Kidney (tissue), 14 donors: ENCODE data around the gene MRPL34. TPM values are rescaled to one million over a fixed set of nuclear protein-coding genes. Genes with fewer than 3 reads are reported as not detected.
A peak's percentile ranks its signal among the peaks of the same experiment; 100 is the strongest.

Experiments
- DNase-seq, 5 donors: peaks; one replicate each; pipeline ENCODE4 v3.0.0-alpha.2; 2013 to 2020
- FAIRE-seq: peaks from 2 replicates; lab custom pipeline; 2012; peaks lifted over from hg19 to GRCh38; lab: Jason Lieb, UNC
- H3K27ac ChIP-seq, 2 donors: one replicate each; pipeline ENCODE4 v1.7.0; 2013; ENCODE audit warnings: low read depth in 2 of 2, low read length in 2 of 2, inconsistent platforms in 1 of 2
- H3K27me3 ChIP-seq: one replicate; pipeline ENCODE4 v1.7.1; 2013; ENCODE audit warnings: low read length, inconsistent platforms; ENCODE audit not compliant: control insufficient read depth, insufficient read depth
- H3K36me3 ChIP-seq, 3 donors: one replicate each; pipeline versions ENCODE4 v1.7.0 to v1.7.1; 2013; ENCODE audit warnings: low read length in 3 of 3, control low read depth in 1 of 3, inconsistent platforms in 1 of 3; ENCODE audit not compliant: insufficient read depth in 3 of 3, control insufficient read depth in 2 of 3
- H3K4me1 ChIP-seq, 3 donors: one replicate each; pipeline versions ENCODE4 v1.7.0 to v1.7.1; 2013; ENCODE audit warnings: low read length in 3 of 3, inconsistent platforms in 1 of 3, low read depth in 1 of 3; ENCODE audit not compliant: control insufficient read depth in 2 of 3, insufficient read depth in 2 of 3
- H3K4me3 ChIP-seq, 3 donors: one replicate each; pipeline versions ENCODE4 v1.7.0 to v1.8.1; 2013; ENCODE audit warnings: low read length in 3 of 3, control low read depth in 1 of 3, inconsistent platforms in 1 of 3
- H3K9ac ChIP-seq, 3 donors: one replicate each; pipeline versions ENCODE4 v1.7.0 to v1.7.1; 2013; ENCODE audit warnings: low read length in 3 of 3, control low read depth in 1 of 3, inconsistent platforms in 1 of 3
- H3K9me3 ChIP-seq, 3 donors: one replicate each; pipeline versions ENCODE4 v1.7.0 to v1.7.1; 2013; ENCODE audit warnings: low read length in 3 of 3, control low read depth in 1 of 3, inconsistent platforms in 1 of 3; ENCODE audit not compliant: control insufficient read depth in 2 of 3, insufficient read depth in 1 of 3
- intact Hi-C: fragments of 100-400 bp; cut with DNase I; formaldehyde crosslinking; loops from one replicate; pipeline ENCODE4 v1.11.1; 2022
- polyA plus RNA-seq: library from polyadenylated mRNA; stranded (reverse); fragments of 350-450 nt; fragmentation: Illumina TruSeq; extraction: RNeasy Lipid Tissue Mini Kit (QIAGEN cat#74804); gene quantifications from one replicate; pipeline ENCODE4 v1.2.3, GENCODE V29; 2014; ENCODE audit warnings: low read depth, low replicate concordance; ENCODE audit not compliant: insufficient read depth
- total RNA-seq: library from RNA; stranded (reverse); fragmentation: NEBNext Ultra II Directional; extraction: Animal tissue kit (Norgen Biotek cat#: 25700); gene quantifications from one replicate; pipeline ENCODE4 v1.2.1, GENCODE V29; 2021
- TF ChIP-seq, protein P1 (sequence below): IDR thresholded peaks from 3 replicates; pipeline ENCODE4 v1.5.1; 2012; ENCODE audit warnings: mild to moderate bottlenecking, moderate library complexity, borderline replicate concordance; ENCODE audit not compliant: insufficient read depth; ENCODE audit errors: extremely low read depth
- donor health status: control.
- donor health status: control.
- donor health status: control.
- donor health status: control.
- donor health status: control.
- donor health status: DM: yes; HTN: yes; CAD: no.
- donor health status: Normal renal cell carcinoma (clear cell type).

MRPL34 gene
- total and polyA plus RNA-seq, 2 donors from 2014 or later, result 59.3 to 369 TPM

GRCh38 chr19:17275441-17276175 is 30.1 kb upstream of the MRPL34 start:
- intact Hi-C loops, result no loop called here
- Histone ChIP-seq H3K9me3 (no peaks in the 10 kb centered on the region), H3K27ac (no peak overlapping the region), H3K9ac (no peak overlapping the region), H3K4me3 (no peak overlapping the region), H3K36me3 (peaks cover 2 to 33% (median 3%) of the 10 kb centered on the region in 3 donors), H3K4me1 (no peaks in the 10 kb centered on the region), H3K27me3 (no peaks in the 10 kb centered on the region)
- DNase-seq, result no peak
- no peak for FAIRE-seq
- TF ChIP-seq, protein P1, sequence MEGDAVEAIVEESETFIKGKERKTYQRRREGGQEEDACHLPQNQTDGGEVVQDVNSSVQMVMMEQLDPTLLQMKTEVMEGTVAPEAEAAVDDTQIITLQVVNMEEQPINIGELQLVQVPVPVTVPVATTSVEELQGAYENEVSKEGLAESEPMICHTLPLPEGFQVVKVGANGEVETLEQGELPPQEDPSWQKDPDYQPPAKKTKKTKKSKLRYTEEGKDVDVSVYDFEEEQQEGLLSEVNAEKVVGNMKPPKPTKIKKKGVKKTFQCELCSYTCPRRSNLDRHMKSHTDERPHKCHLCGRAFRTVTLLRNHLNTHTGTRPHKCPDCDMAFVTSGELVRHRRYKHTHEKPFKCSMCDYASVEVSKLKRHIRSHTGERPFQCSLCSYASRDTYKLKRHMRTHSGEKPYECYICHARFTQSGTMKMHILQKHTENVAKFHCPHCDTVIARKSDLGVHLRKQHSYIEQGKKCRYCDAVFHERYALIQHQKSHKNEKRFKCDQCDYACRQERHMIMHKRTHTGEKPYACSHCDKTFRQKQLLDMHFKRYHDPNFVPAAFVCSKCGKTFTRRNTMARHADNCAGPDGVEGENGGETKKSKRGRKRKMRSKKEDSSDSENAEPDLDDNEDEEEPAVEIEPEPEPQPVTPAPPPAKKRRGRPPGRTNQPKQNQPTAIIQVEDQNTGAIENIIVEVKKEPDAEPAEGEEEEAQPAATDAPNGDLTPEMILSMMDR, result no peak

DNA sequence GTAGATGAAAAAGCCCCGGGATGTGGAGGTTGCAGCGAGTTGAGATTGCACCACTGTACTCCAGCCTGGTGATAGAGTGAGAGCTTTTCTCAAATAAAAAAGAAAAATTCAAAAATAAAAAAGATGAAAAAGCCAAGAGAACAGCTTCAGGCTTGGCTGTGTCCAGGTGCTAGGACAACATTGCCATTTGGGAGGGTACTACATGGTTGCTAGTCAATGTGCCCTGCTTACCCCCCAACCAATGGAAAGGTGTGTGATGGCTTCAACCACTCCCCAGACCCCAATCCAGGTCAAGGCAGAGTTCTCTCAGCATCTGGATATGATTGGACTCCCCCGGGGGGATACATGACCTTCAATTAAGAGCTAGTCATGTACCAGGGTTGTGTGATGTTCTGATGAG is 26.2 kb upstream of the MRPL34 start:
- no peak for FAIRE-seq
- intact Hi-C loops, result no loop called here
- H3K4me1 ChIP-seq, result peaks cover 0 to 4% (median 0%) of the 10 kb centered on the region in 3 donors

DNA sequence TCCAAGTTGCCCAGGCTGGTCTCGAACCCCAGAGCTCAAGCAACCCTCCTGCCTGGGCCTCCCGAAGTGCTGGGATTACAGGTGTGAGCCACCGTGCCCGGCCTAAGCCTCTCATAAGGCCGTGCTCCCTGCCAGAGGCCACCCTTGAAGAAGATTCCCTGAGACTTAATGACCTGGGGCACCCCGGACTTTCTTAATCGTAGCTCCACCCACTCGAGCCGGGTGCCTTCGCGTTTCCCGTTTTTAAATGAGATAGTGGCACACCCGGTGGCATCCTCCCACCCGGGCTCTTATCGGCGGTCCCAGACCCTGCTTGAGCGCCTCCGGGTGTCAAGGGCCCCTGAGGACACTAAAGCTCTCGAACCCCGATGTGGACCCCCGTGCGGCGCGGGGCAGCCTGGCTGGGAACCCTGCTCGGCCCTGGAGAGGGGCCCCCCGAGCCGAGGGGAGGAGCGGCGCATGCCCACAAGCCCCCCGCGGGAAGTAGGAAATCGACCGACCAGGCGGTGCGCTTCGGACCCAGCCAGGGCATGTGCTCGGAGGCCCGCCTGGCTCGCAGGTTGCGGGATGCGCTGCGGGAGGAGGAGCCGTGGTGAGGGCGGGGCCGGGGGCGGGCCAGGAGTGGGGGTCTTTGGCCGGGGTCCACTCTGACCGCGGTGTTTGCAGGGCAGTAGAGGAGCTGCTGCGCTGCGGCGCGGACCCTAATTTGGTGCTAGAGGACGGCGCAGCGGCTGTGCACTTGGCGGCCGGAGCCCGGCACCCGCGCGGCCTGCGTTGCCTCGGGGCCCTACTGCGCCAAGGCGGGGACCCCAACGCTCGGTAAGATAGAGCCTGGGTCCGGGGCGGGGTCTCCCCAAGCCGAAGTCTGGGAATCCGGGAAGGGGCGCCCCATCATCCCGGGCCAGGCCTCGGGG is 24.0 kb upstream of the MRPL34 start, which contains the start of gene ANKLE1:
TSS of gene ANKLE1 (plus strand) at position 511 of the 914 bp plus-strand sequence. CDS start at position 531, 20 bp downstream.
- DNase-seq (peak; percentile 44 to 80 (median 55)), FAIRE-seq (no peak)
- no peaks in the 10 kb centered on the region for H3K9me3 ChIP-seq
- peaks cover 2% of the 10 kb centered on the region for H3K27me3 ChIP-seq
- peak within 1 kb of the TSS in 1 of 3 donors; percentile 18 for H3K4me3 ChIP-seq
- no peak within 1 kb of the TSS for H3K27ac ChIP-seq
- intact Hi-C loops, result loop anchor here (10.0 kb wide), 1 partner anchor 217 kb away; no protein-coding TSS in a partner anchor
- peak within 1 kb of the TSS in 1 of 3 donors; percentile 48 for H3K9ac ChIP-seq
- peaks cover 0 to 4% (median 3%) of the 10 kb centered on the region in 3 donors for H3K36me3 ChIP-seq
- TF ChIP-seq, protein P1, result no peak
- peaks cover 0 to 4% (median 0%) of the 10 kb centered on the region in 3 donors for H3K4me1 ChIP-seq

More for the DNA sequence above, 26.2 kb upstream of the MRPL34 start:
- TF ChIP-seq, protein P1, result no peak
- no peak overlapping the region for H3K9ac ChIP-seq
- no peaks in the 10 kb centered on the region for H3K9me3 ChIP-seq
- peaks cover 0 to 17% (median 3%) of the 10 kb centered on the region in 3 donors for H3K36me3 ChIP-seq
- no peak overlapping the region for H3K27ac ChIP-seq
- no peak for DNase-seq
- H3K27me3 ChIP-seq, result peaks cover 2% of the 10 kb centered on the region
- no peak overlapping the region for H3K4me3 ChIP-seq
